A549 (cell line): Measurements from ENCODE around the gene RHBG.

Experiments used
- EP300 ChIP-seq, 2 experiments: fragments of >200 bp; sonication (Bioruptor Twin); formaldehyde crosslinking; IDR thresholded peaks; 2 replicates in 1 of 2; 3 replicates in 1 of 2; pipeline ENCODE4 v1.6.1; 2016 to 2017
- JUN ChIP-seq, 2 experiments: fragments of >200 bp; sonication (Bioruptor Twin); formaldehyde crosslinking; IDR thresholded peaks; 2 replicates in 1 of 2; 3 replicates in 1 of 2; pipeline ENCODE4 v1.6.1; 2016 to 2017
- RCOR1 ChIP-seq: fragments of 150-350 bp; IDR thresholded peaks from 2 replicates; pipeline ENCODE4 v1.6.1; 2014; ENCODE audit warnings: antibody characterized with exemption, low read length, low read depth
- RFX5 ChIP-seq: fragments of 450-650 bp; IDR thresholded peaks from 2 replicates; pipeline ENCODE4 v1.7.1; 2014; ENCODE audit warnings: antibody characterized with exemption, mild to moderate bottlenecking, moderate library complexity
- SREBF2 ChIP-seq: fragments of 450-650 bp; IDR thresholded peaks from 2 replicates; pipeline ENCODE4 v1.6.1; 2014; ENCODE audit warnings: mild to moderate bottlenecking, moderate library complexity
- TF ChIP-seq, protein P1 (sequence below): fragments of >200 bp; sonication (Bioruptor Twin); formaldehyde crosslinking; IDR thresholded peaks from 3 replicates; pipeline ENCODE4 v1.5.1; 2016

DNA sequence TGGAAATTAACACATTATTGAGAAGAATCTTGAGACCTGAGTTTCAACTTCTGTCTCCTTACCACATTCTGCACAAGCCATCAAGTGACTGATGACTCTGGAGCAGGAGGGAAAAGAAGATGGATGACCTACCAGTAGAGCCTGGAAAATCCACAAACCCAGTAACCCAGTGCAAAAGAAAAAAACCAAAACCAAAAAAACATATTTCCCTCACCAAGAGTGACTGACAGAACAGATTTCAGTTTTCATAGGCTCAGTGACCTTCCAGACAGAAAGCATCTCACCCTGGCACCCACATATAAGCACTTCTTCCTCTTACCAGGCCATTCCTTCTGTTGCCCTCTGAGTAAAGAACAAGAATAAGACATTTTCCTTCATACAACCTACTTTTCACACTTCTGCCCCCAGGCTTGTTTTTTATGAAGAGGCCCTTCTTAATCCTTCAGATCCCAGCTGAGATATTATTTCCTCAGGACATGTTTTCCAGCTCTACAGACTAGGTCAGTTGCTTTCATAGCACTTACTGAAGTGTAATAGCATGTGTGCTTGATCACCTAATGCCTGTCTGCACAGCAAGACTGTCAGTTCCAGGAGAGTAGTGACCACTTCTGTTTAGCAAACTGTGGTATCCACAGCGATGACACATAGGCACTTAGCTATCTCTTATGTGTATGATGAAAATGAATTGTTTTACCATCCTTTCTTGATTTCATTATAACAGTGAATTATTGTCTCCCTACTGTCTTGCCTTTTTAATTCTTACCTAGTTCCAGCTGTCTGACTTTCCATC, 26.6 kb upstream of the RHBG start:
- TF ChIP-seq, protein P1, sequence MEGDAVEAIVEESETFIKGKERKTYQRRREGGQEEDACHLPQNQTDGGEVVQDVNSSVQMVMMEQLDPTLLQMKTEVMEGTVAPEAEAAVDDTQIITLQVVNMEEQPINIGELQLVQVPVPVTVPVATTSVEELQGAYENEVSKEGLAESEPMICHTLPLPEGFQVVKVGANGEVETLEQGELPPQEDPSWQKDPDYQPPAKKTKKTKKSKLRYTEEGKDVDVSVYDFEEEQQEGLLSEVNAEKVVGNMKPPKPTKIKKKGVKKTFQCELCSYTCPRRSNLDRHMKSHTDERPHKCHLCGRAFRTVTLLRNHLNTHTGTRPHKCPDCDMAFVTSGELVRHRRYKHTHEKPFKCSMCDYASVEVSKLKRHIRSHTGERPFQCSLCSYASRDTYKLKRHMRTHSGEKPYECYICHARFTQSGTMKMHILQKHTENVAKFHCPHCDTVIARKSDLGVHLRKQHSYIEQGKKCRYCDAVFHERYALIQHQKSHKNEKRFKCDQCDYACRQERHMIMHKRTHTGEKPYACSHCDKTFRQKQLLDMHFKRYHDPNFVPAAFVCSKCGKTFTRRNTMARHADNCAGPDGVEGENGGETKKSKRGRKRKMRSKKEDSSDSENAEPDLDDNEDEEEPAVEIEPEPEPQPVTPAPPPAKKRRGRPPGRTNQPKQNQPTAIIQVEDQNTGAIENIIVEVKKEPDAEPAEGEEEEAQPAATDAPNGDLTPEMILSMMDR = no peak
- TF ChIP-seq SREBF2 = no peak
- TF ChIP-seq JUN (IDR thresholded peaks at IDR 0.05) = no peak
- no peak for TF ChIP-seq RCOR1
- TF ChIP-seq EP300 (IDR thresholded peaks at IDR 0.05) = no peak
- TF ChIP-seq RFX5 = no peak
